Keratinocyte (primary cell): ENCODE measurements around the gene CBX8.

Experiments
- EZH2 ChIP-seq: IDR thresholded peaks from one replicate; pipeline ENCODE4 v1.6.1; 2012; ENCODE audit warnings: inconsistent platforms, mild to moderate bottlenecking, low read length, moderate library complexity
- TF ChIP-seq, protein P1 (sequence below), 3 experiments: IDR thresholded peaks in 1 of 3; conservative IDR thresholded peaks in 1 of 3; optimal IDR thresholded peaks in 1 of 3; 2 replicates in 2 of 3; 3 replicates in 1 of 3; pipeline versions ENCODE3 to v1.5.1; 2011; ENCODE audit warnings: low read length in 3 of 3, mild to moderate bottlenecking in 3 of 3, moderate library complexity in 2 of 3, control low read depth in 1 of 3, inconsistent platforms in 1 of 3; ENCODE audit not compliant: insufficient read depth in 2 of 3; ENCODE audit errors: extremely low read depth in 1 of 3

DNA sequence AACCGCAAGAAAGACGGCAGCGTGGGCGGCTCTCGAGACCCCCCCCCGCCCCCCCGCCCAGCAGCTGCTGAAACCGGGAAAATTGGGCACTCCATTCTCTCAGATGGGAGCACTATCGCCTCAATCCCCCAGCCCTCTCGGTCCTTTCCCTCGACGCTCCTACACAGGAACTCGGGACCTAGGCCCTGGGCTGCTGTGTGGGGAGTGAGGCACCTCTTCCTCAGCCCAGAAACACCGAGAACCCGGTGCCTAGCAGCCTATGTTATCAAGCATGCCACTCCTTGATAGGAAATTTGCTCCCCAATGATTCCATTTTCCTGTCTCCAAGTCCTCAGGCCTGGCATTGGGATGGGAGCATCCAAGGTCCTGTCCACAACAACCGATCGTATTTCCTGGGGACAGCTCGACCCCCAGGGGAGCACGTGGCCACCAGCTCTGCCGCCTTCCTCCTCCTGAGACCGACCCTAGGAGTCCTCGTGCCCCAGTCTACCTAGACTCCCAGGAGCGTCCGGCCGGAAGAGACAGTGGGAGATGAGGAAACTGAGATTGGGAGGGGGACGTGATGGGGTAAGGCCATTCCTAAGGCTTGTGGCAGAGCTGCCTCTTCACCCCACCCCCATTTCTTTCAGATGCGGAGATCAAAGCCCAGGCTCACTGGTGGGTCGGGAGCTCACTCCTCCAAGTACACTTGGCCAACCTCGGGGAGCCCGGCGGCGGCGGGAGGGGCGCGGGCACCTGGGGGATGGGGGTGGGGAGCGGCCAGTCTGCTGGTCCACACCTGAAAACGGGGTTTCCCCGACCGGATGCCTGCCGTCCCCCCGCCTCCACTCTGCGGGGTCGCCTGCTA is 17.5 kb upstream of the CBX8 start:
- TF ChIP-seq, protein P1, sequence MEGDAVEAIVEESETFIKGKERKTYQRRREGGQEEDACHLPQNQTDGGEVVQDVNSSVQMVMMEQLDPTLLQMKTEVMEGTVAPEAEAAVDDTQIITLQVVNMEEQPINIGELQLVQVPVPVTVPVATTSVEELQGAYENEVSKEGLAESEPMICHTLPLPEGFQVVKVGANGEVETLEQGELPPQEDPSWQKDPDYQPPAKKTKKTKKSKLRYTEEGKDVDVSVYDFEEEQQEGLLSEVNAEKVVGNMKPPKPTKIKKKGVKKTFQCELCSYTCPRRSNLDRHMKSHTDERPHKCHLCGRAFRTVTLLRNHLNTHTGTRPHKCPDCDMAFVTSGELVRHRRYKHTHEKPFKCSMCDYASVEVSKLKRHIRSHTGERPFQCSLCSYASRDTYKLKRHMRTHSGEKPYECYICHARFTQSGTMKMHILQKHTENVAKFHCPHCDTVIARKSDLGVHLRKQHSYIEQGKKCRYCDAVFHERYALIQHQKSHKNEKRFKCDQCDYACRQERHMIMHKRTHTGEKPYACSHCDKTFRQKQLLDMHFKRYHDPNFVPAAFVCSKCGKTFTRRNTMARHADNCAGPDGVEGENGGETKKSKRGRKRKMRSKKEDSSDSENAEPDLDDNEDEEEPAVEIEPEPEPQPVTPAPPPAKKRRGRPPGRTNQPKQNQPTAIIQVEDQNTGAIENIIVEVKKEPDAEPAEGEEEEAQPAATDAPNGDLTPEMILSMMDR (optimal IDR thresholded peaks at IDR 0.05 in 1 of 3, IDR thresholded peaks at IDR 0.05 in 1 of 3, conservative IDR thresholded peaks at IDR 0.05 in 1 of 3; ENCODE audit: extremely low read depth in 1 of 3, insufficient read depth in 2 of 3, low read length in 3 of 3) = no peak
- peak; percentile 87 for TF ChIP-seq EZH2
